CD4-positive, alpha-beta T cell treated with Interleukin-1 beta for 1 hour (primary cell): ENCODE results near the gene THRAP3.

Source experiments
- DNase-seq, 2 donors: peaks; one replicate each; pipeline ENCODE4 v3.0.0-alpha.2; 2020 to 2022

The THRAP3 gene

GRCh38 chr1:36253161-36253862, 29.1 kb downstream of the THRAP3 start:
- no peak for DNase-seq

- no peak for DNase-seq
Measured at GRCh38 chr1:36256558-36257374, 32.5 kb downstream of the THRAP3 start.

- no peak for DNase-seq
Measured at GRCh38 chr1:36257375-36257767, 33.1 kb downstream of the THRAP3 start.

- no peak for DNase-seq
Measured at GRCh38 chr1:36258960-36259344, 34.7 kb downstream of the THRAP3 start.

- DNase-seq: no peak
Measured at GRCh38 chr1:36268981-36269380, 44.7 kb downstream of the THRAP3 start.

- DNase-seq: no peak
Measured at GRCh38 chr1:36269408-36269838, 45.2 kb downstream of the THRAP3 start.

GRCh38 chr1:36273024-36273423, 48.8 kb downstream of the THRAP3 start:
- DNase-seq: no peak

GRCh38 chr1:36274201-36274600, 50.0 kb downstream of the THRAP3 start:
- no peak for DNase-seq

- no peak for DNase-seq
Measured at GRCh38 chr1:36276688-36277087, 52.4 kb downstream of the THRAP3 start.

GRCh38 chr1:36279110-36279788, 55.0 kb downstream of the THRAP3 start:
- DNase-seq: no peak

GRCh38 chr1:36279789-36280296, 55.6 kb downstream of the THRAP3 start:
- no peak for DNase-seq

GRCh38 chr1:36284061-36284460, 59.8 kb downstream of the THRAP3 start:
- no peak for DNase-seq

GRCh38 chr1:36284517-36284916, 60.3 kb downstream of the THRAP3 start:
- DNase-seq: no peak

- peak; percentile 69 to 81 for DNase-seq
Measured at GRCh38 chr1:36285443-36286101, 61.3 kb downstream of the THRAP3 start.

- no peak for DNase-seq
Measured at GRCh38 chr1:36286802-36287201, 62.6 kb downstream of the THRAP3 start.

- no peak for DNase-seq
Measured at GRCh38 chr1:36287595-36287994, 63.4 kb downstream of the THRAP3 start.

GRCh38 chr1:36295390-36295789, 71.1 kb downstream of the THRAP3 start:
- no peak for DNase-seq

GRCh38 chr1:36297062-36297461, 72.8 kb downstream of the THRAP3 start:
- no peak for DNase-seq

- no peak for DNase-seq
Measured at GRCh38 chr1:36298640-36299039, 74.4 kb downstream of the THRAP3 start.

- DNase-seq: no peak
Measured at GRCh38 chr1:36300526-36300925, 76.3 kb downstream of the THRAP3 start.

GRCh38 chr1:36301220-36301619, 77.0 kb downstream of the THRAP3 start:
- no peak for DNase-seq

- DNase-seq: no peak
Measured at GRCh38 chr1:36303244-36303643, 79.0 kb downstream of the THRAP3 start.
